Stomach (tissue), 9 donors: ENCODE results near the gene NFIL3. TPM values are rescaled to one million over a fixed set of nuclear protein-coding genes. Genes with fewer than 3 reads are reported as not detected.
A peak's percentile ranks its signal among the peaks of the same experiment; 100 is the strongest.

ENCODE experiments used
- DNase-seq, 2 donors: peaks; one replicate each; pipeline versions ENCODE4 v3.0.0 to v3.0.0-alpha.2; 2013 to 2019
- H3K27ac ChIP-seq, 5 donors: fragments of 200-600 bp in 4 of 5; sonication (generic) in 4 of 5; one replicate each; pipeline ENCODE4 v1.5.1; 2013 to 2019; ENCODE audit warnings: mild to moderate bottlenecking in 1 of 5, moderate library complexity in 1 of 5
- H3K27me3 ChIP-seq, 3 donors: fragments of 200-600 bp; sonication (generic); one replicate each; pipeline ENCODE4 v1.5.1; 2017 to 2019; ENCODE audit warnings: mixed run types in 1 of 3
- H3K36me3 ChIP-seq, 4 donors: fragments of 200-600 bp; sonication (generic); 1 replicate in 3 of 4; 2 replicates in 1 of 4; pipeline ENCODE4 v1.5.1; 2016 to 2019
- H3K4me1 ChIP-seq, 4 donors: fragments of 200-600 bp; sonication (generic); one replicate each; pipeline ENCODE4 v1.5.1; 2016 to 2019
- H3K4me3 ChIP-seq, 4 donors: fragments of 200-600 bp; sonication (generic) in 3 of 4; one replicate each; pipeline ENCODE4 v1.5.1; 2016 to 2019; ENCODE audit warnings: mild to moderate bottlenecking in 1 of 4
- H3K9me3 ChIP-seq, 4 donors: fragments of 200-600 bp; sonication (generic); one replicate each; pipeline ENCODE4 v1.5.1; 2016 to 2019
- EP300 ChIP-seq: sonication (generic); formaldehyde crosslinking; IDR thresholded peaks from one replicate; pipeline ENCODE4 v1.6.1; 2017; ENCODE audit warnings: antibody characterized with exemption
- POLR2A ChIP-seq, 4 donors: fragments of 450-650 bp; IDR thresholded peaks; one replicate each; pipeline ENCODE4 v1.6.1; 2016; ENCODE audit warnings: antibody characterized with exemption in 4 of 4, control low read depth in 2 of 4, mild to moderate bottlenecking in 1 of 4, moderate library complexity in 1 of 4
- POLR2AphosphoS5 ChIP-seq, 3 donors: sonication (generic); formaldehyde crosslinking; IDR thresholded peaks; one replicate each; pipeline ENCODE4 v1.6.1; 2016; ENCODE audit warnings: antibody characterized with exemption in 3 of 3
- WGBS, 5 donors: extraction: QIAGEN DNeasy Blood & Tissue Kit in 3 of 5; methylation state at CpG; one replicate each; pipeline versions ENCODE4 v1.1.5 to v1.1.7; 2013 to 2018; 5-methylcytosine and 5-hydroxymethylcytosine counted together
- intact Hi-C: fragments of 100-400 bp; cut with DNase I; formaldehyde crosslinking; loops from one replicate; pipeline ENCODE4 v1.15.1; 2023; ENCODE audit warnings: low total_unique reads
- polyA plus RNA-seq, 3 donors: library from polyadenylated mRNA; stranded (reverse); fragments of 200-250 nt; gene quantifications; one replicate each; pipeline ENCODE4 v1.2.3, GENCODE V29; 2013
- total RNA-seq, 5 donors: library from RNA; depleted of rRNA; stranded (reverse); fragments of >200 nt; gene quantifications; one replicate each; pipeline versions ENCODE4 v1.1.0 to v1.2.3, GENCODE V29; 2014 to 2016
- TF ChIP-seq, protein P1 (sequence below), 7 experiments: fragments of 450-650 bp in 4 of 7; fragments of 200-600 bp in 3 of 7; sonication (generic) in 3 of 7; IDR thresholded peaks; one replicate each; pipeline ENCODE4 v1.5.1; 2016 to 2019; ENCODE audit warnings: antibody characterized with exemption in 7 of 7, control low read depth in 2 of 7, mild to moderate bottlenecking in 1 of 7
- donor health status: healthy with polysubstance abuse.
- donor health status: Bipolar disorder and iron deficiency.
- donor health status: healthy.

The NFIL3 gene
- total and polyA plus RNA-seq, 8 donors, result 8.0 to 39.7 (median 21.2) TPM; not detected in 1

DNA sequence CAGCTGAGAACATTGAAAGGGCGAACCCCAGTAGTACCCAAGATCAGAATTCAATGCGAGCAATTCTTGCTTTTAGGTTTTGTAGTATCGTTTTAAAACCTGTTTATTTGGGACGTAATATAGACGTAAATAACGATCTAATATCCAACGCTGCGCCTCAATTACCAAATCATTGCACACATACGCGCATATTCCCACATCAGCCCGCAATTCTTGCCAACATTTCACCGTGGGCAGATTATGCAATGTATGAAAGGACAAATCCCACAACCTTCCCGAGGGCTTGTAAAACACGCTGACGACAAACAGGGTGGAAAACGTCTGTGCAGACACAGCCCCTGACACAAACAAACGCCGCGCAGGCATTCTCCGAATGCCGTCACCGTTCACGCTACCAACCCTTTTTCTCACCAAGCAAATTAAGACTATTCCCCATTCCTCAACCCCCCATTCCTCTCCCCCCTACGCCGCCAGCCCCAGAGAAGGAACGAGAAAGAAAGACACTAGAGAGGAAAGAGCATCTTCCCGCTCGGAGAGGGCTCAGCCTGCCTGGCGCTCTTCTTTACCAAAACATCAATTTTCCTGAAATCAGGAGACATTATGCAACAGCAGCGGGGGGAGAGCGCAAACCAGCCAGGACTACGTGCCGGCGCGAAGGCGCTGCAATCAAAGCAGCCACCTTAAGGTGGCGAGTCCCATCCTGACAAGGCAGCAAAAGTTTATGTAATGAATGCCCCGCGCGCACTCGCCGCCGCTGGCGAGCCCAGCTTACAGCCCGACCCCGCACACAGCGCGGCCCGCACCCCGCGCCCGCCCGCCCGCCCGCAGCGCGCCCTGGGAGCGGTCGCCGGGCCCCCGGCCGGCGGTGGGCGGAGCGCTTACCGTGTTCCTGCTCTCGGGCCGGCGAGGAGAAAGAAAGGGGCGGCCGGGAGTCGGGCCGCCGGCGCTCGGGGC lies 597 bp downstream of the NFIL3 start:
- TF ChIP-seq, protein P1, sequence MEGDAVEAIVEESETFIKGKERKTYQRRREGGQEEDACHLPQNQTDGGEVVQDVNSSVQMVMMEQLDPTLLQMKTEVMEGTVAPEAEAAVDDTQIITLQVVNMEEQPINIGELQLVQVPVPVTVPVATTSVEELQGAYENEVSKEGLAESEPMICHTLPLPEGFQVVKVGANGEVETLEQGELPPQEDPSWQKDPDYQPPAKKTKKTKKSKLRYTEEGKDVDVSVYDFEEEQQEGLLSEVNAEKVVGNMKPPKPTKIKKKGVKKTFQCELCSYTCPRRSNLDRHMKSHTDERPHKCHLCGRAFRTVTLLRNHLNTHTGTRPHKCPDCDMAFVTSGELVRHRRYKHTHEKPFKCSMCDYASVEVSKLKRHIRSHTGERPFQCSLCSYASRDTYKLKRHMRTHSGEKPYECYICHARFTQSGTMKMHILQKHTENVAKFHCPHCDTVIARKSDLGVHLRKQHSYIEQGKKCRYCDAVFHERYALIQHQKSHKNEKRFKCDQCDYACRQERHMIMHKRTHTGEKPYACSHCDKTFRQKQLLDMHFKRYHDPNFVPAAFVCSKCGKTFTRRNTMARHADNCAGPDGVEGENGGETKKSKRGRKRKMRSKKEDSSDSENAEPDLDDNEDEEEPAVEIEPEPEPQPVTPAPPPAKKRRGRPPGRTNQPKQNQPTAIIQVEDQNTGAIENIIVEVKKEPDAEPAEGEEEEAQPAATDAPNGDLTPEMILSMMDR (IDR thresholded peaks at IDR 0.05), result peak in 4 of 7 experiments; percentile 1 to 24 (median 16)
- TF ChIP-seq EP300 (peak; percentile 92), POLR2AphosphoS5 (IDR thresholded peaks at IDR 0.05) (peak; percentile 69 to 94 (median 73)), POLR2A (IDR thresholded peaks at IDR 0.05) (peak in 1 of 4 donors; percentile 26)
- intact Hi-C loops, result no loop called here
- Histone ChIP-seq H3K27ac (peak overlapping the region; percentile 74 to 99 (median 96)), H3K4me1 (peaks cover 18 to 72% (median 44%) of the 10 kb centered on the region in 4 donors), H3K9me3 (no peaks in the 10 kb centered on the region), H3K4me3 (peak overlapping the region; percentile 64 to 76 (median 72)), H3K27me3 (peaks cover 0 to 5% (median 0%) of the 10 kb centered on the region in 3 donors), H3K36me3 (no peaks in the 10 kb centered on the region)
- peak; percentile 63 to 90 for DNase-seq
- 0% methylated on average over 46 to 72 of the region's 76 CpGs for WGBS, 5 donors

DNA sequence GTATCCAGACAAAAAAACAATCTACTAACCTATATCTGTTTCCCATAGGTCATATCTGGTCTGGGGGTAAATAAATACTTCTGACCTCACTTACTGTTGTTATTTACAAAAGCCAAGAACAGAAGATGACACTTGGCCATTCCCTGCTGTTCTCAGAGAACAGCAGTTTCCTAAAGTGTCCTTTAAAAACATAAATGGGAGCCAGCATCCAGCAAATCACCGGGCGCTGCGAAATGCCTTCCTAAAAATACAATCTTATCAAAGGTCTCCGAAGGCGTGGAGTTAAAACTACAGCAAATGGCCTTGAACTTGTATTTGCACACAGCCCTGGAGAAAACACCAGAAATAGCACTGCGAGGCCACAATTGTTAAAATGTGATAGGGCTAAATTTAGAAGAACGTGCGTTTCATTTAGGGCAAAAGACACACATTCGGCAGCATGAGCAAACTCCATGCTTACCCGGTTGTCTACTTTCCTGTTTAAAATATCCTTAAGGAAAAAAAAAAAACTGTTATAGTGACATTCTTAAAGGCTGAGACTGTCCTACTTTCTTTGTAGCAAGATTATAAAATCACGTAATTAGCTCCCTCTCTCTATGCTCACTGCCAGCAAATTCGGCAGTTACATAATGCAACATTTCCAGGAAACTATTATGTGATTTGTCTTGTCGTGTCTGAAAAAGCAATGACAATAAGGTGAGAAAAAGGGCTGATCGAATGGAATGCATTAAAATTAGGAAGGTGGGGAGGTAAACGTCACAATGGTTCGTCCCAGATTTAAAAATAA lies 1.5 kb downstream of the NFIL3 start:
- Histone ChIP-seq H3K4me1 (peaks cover 18 to 72% (median 48%) of the 10 kb centered on the region in 4 donors), H3K36me3 (no peaks in the 10 kb centered on the region), H3K27me3 (peaks cover 0 to 5% (median 0%) of the 10 kb centered on the region in 3 donors), H3K27ac (peak overlapping the region; percentile 68 to 99 (median 96)), H3K9me3 (no peaks in the 10 kb centered on the region), H3K4me3 (peak overlapping the region; percentile 64 to 76 (median 72))
- 2 to 5% (median 2%) methylated on average over 16 of the region's 16 CpGs for WGBS, 5 donors
- TF ChIP-seq POLR2A (IDR thresholded peaks at IDR 0.05) (no peak), POLR2AphosphoS5 (IDR thresholded peaks at IDR 0.05) (peak in 2 of 3 donors; percentile 3 to 6)
- intact Hi-C loops, result no loop called here
- peak in 1 of 2 donors; percentile 73 for DNase-seq

DNA sequence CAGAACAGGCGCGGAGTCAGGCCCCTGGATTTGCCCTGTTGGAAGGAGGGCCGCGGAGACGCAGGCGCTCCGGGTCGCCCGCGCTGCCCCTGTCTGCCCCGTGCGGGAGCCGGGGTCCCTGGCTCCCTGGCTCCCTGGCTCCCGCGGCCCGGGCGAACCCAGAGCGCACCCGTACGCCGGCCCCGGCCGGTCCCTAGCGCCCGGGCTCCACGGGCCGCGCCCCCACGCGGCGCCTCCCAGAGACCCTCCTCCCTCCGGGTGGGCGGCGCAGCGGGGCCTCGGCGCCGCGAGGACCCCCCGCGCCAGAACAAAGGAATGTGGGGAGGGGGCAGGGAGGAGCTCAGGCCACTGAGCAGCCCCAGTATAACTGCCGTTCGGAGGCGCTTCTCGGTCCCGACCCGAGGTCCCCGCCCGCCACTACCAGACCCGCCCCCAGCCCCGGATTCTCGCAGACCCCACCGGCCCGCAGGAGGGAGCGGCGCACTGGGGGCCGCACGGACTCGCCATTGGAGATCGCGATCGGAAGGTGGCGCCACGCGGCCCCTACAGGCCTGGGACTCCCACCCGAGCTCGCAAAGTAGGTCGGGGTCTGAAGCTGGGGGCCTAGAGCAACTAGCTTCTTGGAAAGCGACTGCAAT lies 2.4 kb downstream of the NFIL3 start:
- intact Hi-C loops, result no loop called here
- peaks cover 0 to 5% (median 0%) of the 10 kb centered on the region in 3 donors for H3K27me3 ChIP-seq
- WGBS, 5 donors, result 1 to 4% (median 2%) methylated on average over 21 to 69 of the region's 69 CpGs
- H3K4me3 ChIP-seq, result peak overlapping the region; percentile 64 to 76 (median 72)
- TF ChIP-seq POLR2A (IDR thresholded peaks at IDR 0.05) (no peak), POLR2AphosphoS5 (IDR thresholded peaks at IDR 0.05) (no peak), EP300 (no peak)
- TF ChIP-seq, protein P1 (IDR thresholded peaks at IDR 0.05), result peak in 1 of 7 experiments; percentile 21
- DNase-seq, result peak in 1 of 2 donors; percentile 86
- peak overlapping the region; percentile 46 to 99 (median 96) for H3K27ac ChIP-seq
- peaks cover 18 to 81% (median 53%) of the 10 kb centered on the region in 4 donors for H3K4me1 ChIP-seq
- no peaks in the 10 kb centered on the region for H3K9me3 ChIP-seq
- H3K36me3 ChIP-seq, result no peaks in the 10 kb centered on the region

DNA sequence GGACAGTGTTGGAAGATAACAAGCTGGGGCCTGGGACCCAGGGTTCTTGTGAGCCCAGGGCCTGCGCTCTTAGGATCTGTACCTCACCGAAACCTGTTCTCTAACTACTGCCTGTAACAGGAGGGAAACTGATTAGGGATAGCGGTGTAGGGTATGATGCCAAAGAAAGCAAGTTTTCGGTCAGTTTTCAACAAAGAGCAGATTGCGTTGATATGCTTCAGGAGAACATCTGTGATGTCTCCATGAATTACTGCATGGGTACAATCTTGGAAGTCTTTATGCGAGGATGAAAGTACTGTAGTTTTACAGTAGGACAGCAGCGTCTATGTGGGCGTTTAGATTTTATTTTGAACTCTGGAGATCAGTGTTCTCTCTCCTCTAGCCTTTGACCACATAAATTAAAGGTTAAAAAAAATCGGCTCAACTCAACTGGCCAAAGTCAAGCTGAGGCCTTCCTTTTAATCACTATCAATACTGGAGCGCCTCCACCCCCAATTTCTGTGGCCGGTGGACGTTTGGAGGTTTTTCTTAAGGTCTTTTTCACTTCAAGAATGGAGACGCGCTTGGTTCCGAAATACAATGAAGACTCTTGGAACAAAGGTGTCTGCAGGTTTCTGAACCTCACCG lies 3.0 kb downstream of the NFIL3 start:
- peak overlapping the region in 4 of 5 donors; percentile 94 to 99 (median 96) for H3K27ac ChIP-seq
- peak overlapping the region; percentile 64 to 76 (median 72) for H3K4me3 ChIP-seq
- H3K36me3 ChIP-seq, result no peaks in the 10 kb centered on the region
- peaks cover 0 to 5% (median 0%) of the 10 kb centered on the region in 3 donors for H3K27me3 ChIP-seq
- peaks cover 18 to 83% (median 53%) of the 10 kb centered on the region in 4 donors for H3K4me1 ChIP-seq
- peak in 1 of 2 donors; percentile 18 for DNase-seq
- TF ChIP-seq EP300, result no peak
- TF ChIP-seq POLR2A (IDR thresholded peaks at IDR 0.05), result no peak
- TF ChIP-seq POLR2AphosphoS5 (IDR thresholded peaks at IDR 0.05), result no peak
- TF ChIP-seq, protein P1 (IDR thresholded peaks at IDR 0.05), result no peak
- no peaks in the 10 kb centered on the region for H3K9me3 ChIP-seq
- intact Hi-C loops, result no loop called here
- WGBS, 5 donors, result 35 to 45% (median 41%) methylated on average over 16 of the region's 16 CpGs
